ENCODE measurements around the gene TFCP2. TPM values are rescaled to one million over a fixed set of nuclear protein-coding genes. Genes with fewer than 3 reads are reported as not detected.

Gene TFCP2
- total RNA-seq, 1 experiment from 2014 or later, result 27.3 TPM

- H3K4me1 ChIP-seq (ENCODE audit: insufficient read depth, low read length), result no peaks in the 10 kb centered on the region
- no peaks in the 10 kb centered on the region for H3K27me3 ChIP-seq (ENCODE audit: low read length)
- H3K4me2 ChIP-seq (ENCODE audit: low read length), result no peak overlapping the region
- H3F3A ChIP-seq (ENCODE audit: low read length, unreplicated experiment), result no peaks in the 10 kb centered on the region
- no peak overlapping the region for H3K27ac ChIP-seq (ENCODE audit: low read length)
- ChIA-PET POLR2A (ENCODE audit: unreplicated experiment) (no interaction called here), CTCF (no interaction called here)
- H3K79me2 ChIP-seq (ENCODE audit: low read length), result no peaks in the 10 kb centered on the region
- BruUV-seq (replicated peaks), result no TSS peak
- no peaks in the 10 kb centered on the region for H4K20me1 ChIP-seq (ENCODE audit: low read length)
- H3K9ac ChIP-seq (ENCODE audit: low read length), result no peak overlapping the region
- no peak for TF ChIP-seq CTCF (conservative IDR thresholded peaks at IDR 0.05; ENCODE audit: low read depth, low read length)
- no peak for TF ChIP-seq EZH2 (IDR thresholded peaks at IDR 0.05; ENCODE audit: low read length, unreplicated experiment)
- no peak for TF ChIP-seq EZH2phosphoT487 (IDR thresholded peaks at IDR 0.05; ENCODE audit: borderline replicate concordance, low read length)
- no peak overlapping the region for H3K4me3 ChIP-seq (ENCODE audit: low read length)
- H2AFZ ChIP-seq (ENCODE audit: low read length), result no peak overlapping the region
- H3K36me3 ChIP-seq (ENCODE audit: low read depth, low read length), result no peaks in the 10 kb centered on the region
- DNase-seq (no peak), ATAC-seq (no peak)
- no peaks in the 10 kb centered on the region for H3K9me2 ChIP-seq (replicated peaks; ENCODE audit: low read length)
- no peaks in the 10 kb centered on the region for H3K9me3 ChIP-seq (ENCODE audit: low read length)
- intact Hi-C loops (cut with micrococcal nuclease), result no loop called here
Observed at GRCh38 chr12:51197736-51198567, 25.0 kb upstream of the TFCP2 start.

GRCh38 chr12:51196547-51196946 is 23.6 kb upstream of the TFCP2 start:
- H3K36me3 ChIP-seq (ENCODE audit: low read depth, low read length), result no peaks in the 10 kb centered on the region
- H3K9me2 ChIP-seq (replicated peaks; ENCODE audit: low read length), result no peaks in the 10 kb centered on the region
- no peaks in the 10 kb centered on the region for H3F3A ChIP-seq (ENCODE audit: low read length, unreplicated experiment)
- H3K9me3 ChIP-seq (ENCODE audit: low read length), result no peaks in the 10 kb centered on the region
- no peak overlapping the region for H2AFZ ChIP-seq (ENCODE audit: low read length)
- no peaks in the 10 kb centered on the region for H4K20me1 ChIP-seq (ENCODE audit: low read length)
- H3K27ac ChIP-seq (ENCODE audit: low read length), result no peak overlapping the region
- H3K4me1 ChIP-seq (ENCODE audit: insufficient read depth, low read length), result no peaks in the 10 kb centered on the region
- DNase-seq, result no peak
- no peaks in the 10 kb centered on the region for H3K79me2 ChIP-seq (ENCODE audit: low read length)
- no peak for ATAC-seq
- H3K9ac ChIP-seq (ENCODE audit: low read length), result no peak overlapping the region
- no peak overlapping the region for H3K4me3 ChIP-seq (ENCODE audit: low read length)
- H3K27me3 ChIP-seq (ENCODE audit: low read length), result no peaks in the 10 kb centered on the region
- no TSS peak for BruUV-seq (replicated peaks)
- ChIA-PET POLR2A (ENCODE audit: unreplicated experiment) (no interaction called here), CTCF (no interaction called here)
- H3K4me2 ChIP-seq (ENCODE audit: low read length), result no peak overlapping the region
- intact Hi-C loops (cut with micrococcal nuclease), result no loop called here
- TF ChIP-seq CTCF (conservative IDR thresholded peaks at IDR 0.05; ENCODE audit: low read depth, low read length) (no peak), EZH2phosphoT487 (IDR thresholded peaks at IDR 0.05; ENCODE audit: borderline replicate concordance, low read length) (no peak), EZH2 (IDR thresholded peaks at IDR 0.05; ENCODE audit: low read length, unreplicated experiment) (no peak)

GRCh38 chr12:51195841-51196240 is 22.9 kb upstream of the TFCP2 start:
- no peak for TF ChIP-seq EZH2phosphoT487 (IDR thresholded peaks at IDR 0.05; ENCODE audit: borderline replicate concordance, low read length)
- TF ChIP-seq EZH2 (IDR thresholded peaks at IDR 0.05; ENCODE audit: low read length, unreplicated experiment), result no peak
- TF ChIP-seq CTCF (conservative IDR thresholded peaks at IDR 0.05; ENCODE audit: low read depth, low read length), result no peak
- H2AFZ ChIP-seq (ENCODE audit: low read length), result no peak overlapping the region
- no TSS peak for BruUV-seq (replicated peaks)
- POLR2A ChIA-PET (ENCODE audit: unreplicated experiment), result no interaction called here
- H3K4me3 ChIP-seq (ENCODE audit: low read length), result no peak overlapping the region
- no peaks in the 10 kb centered on the region for H3K9me2 ChIP-seq (replicated peaks; ENCODE audit: low read length)
- DNase-seq (no peak), ATAC-seq (no peak)
- intact Hi-C loops (cut with micrococcal nuclease), result no loop called here
- no peaks in the 10 kb centered on the region for H3K79me2 ChIP-seq (ENCODE audit: low read length)
- H4K20me1 ChIP-seq (ENCODE audit: low read length), result no peaks in the 10 kb centered on the region
- no peak overlapping the region for H3K4me2 ChIP-seq (ENCODE audit: low read length)
- no peaks in the 10 kb centered on the region for H3K36me3 ChIP-seq (ENCODE audit: low read depth, low read length)
- no peaks in the 10 kb centered on the region for H3F3A ChIP-seq (ENCODE audit: low read length, unreplicated experiment)
- H3K9ac ChIP-seq (ENCODE audit: low read length), result no peak overlapping the region
- no peaks in the 10 kb centered on the region for H3K27me3 ChIP-seq (ENCODE audit: low read length)
- no peaks in the 10 kb centered on the region for H3K4me1 ChIP-seq (ENCODE audit: insufficient read depth, low read length)
- no peak overlapping the region for H3K27ac ChIP-seq (ENCODE audit: low read length)
- CTCF ChIA-PET, result no interaction called here
- no peaks in the 10 kb centered on the region for H3K9me3 ChIP-seq (ENCODE audit: low read length)
